Stimulated activated CD4-positive, alpha-beta T cell treated with anti-CD3 and anti-CD28 coated beads, TNF-alpha, amount 100 ng/mL, for 48 hours (primary cell): ENCODE results near the gene LMF1.
"Not testable (repeated sequence)": the region's sequence is repeated elsewhere in the genome, so short reads cannot be mapped to it uniquely, and the experiment has no call there.

Experiments used
- DNase-seq, 3 donors: peaks; one replicate each; pipeline ENCODE4 v3.0.0-alpha.2; 2020; ENCODE audit warnings: low read depth in 3 of 3

The LMF1 gene

GRCh38 chr16:831571-832413 is 139.0 kb downstream of the LMF1 start:
- no peak for DNase-seq

GRCh38 chr16:830871-831570 is 139.8 kb downstream of the LMF1 start:
- DNase-seq: no peak

GRCh38 chr16:830107-830870 is 140.5 kb downstream of the LMF1 start:
- no peak for DNase-seq

- DNase-seq: no peak
These were observed 141.9 kb downstream of the LMF1 start for GRCh38 chr16:828891-829290.

- no peak for DNase-seq
These were observed 143.3 kb downstream of the LMF1 start for GRCh38 chr16:827513-827912.

- no peak for DNase-seq
These were observed 145.3 kb downstream of the LMF1 start for GRCh38 chr16:825341-826061.

- DNase-seq: no peak
These were observed 146.2 kb downstream of the LMF1 start for GRCh38 chr16:824601-825000.

GRCh38 chr16:824194-824593 is 146.6 kb downstream of the LMF1 start:
- no peak for DNase-seq

- DNase-seq: no peak
These were observed 147.9 kb downstream of the LMF1 start for GRCh38 chr16:822909-823297.

- DNase-seq: no peak
These were observed 148.4 kb downstream of the LMF1 start for GRCh38 chr16:822174-822908.

- DNase-seq: no peak
These were observed 149.0 kb downstream of the LMF1 start for GRCh38 chr16:821751-822150.

GRCh38 chr16:820748-821147 is 150.0 kb downstream of the LMF1 start:
- DNase-seq: no peak

GRCh38 chr16:820044-820408 is 150.8 kb downstream of the LMF1 start:
- not testable (repeated sequence) for DNase-seq

- DNase-seq: no peak
These were observed 151.3 kb downstream of the LMF1 start for GRCh38 chr16:819336-820043.

- DNase-seq: no peak
These were observed 152.2 kb downstream of the LMF1 start for GRCh38 chr16:818592-818991.

GRCh38 chr16:818132-818531 is 152.7 kb downstream of the LMF1 start:
- DNase-seq: no peak

GRCh38 chr16:817001-817906 is 153.5 kb downstream of the LMF1 start:
- DNase-seq: no peak

GRCh38 chr16:815861-816260 is 154.9 kb downstream of the LMF1 start:
- no peak for DNase-seq

GRCh38 chr16:814974-815373 is 155.8 kb downstream of the LMF1 start:
- no peak for DNase-seq
